Measurements from ENCODE around the gene BAD.
A peak's percentile ranks its signal among the peaks of the same experiment; 100 is the strongest.
"Not testable (repeated sequence)": the region's sequence is repeated elsewhere in the genome, so short reads cannot be mapped to it uniquely, and the experiment has no call there.

Gene BAD

DNA sequence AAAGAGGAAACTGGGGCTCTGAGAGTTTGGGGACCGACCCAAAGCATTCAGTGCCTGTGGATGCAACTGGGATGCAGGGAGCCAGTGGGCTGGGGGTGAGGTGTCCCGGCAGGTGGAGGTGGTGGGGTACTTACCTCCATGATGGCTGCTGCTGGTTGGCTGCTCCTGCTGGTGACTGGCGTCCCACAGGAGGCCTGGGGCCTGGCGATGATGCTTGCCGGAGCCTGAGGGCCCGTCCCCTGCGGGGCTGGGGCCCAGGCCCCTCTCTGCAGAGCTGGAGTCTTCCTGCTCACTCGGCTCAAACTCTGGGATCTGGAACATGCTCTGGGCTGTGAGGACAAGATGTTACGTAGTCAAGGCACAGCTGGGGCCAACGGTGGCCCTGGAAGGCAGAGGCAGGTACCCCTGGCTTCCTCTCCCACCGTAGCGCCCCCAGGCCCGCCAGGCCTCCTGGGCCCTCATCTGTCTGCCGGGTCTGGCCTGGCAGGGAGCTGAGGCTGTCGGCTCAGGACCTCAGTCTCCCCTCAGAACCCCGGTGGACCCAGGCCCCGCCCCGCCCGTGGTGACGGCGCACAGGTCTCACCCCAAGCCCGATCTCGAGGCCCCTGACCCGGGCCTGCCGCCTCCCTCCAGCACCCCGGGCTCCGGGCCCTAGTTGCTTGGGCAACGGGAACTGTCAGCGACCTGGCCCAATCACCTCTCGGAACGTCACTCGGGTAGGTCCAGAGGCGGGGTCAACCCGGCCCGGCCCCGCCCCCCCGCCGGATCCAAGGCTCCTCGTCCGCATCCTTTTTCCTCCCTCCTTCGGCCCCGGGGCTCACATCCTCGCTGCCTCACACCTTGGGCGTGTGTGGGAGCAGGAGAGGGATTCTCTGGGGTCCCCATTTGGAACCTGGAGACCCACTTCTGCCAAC, at the start of gene BAD:
Gene BAD, minus strand, starts transcription at position 618 of the 914 bp plus-strand sequence. Its CDS starts 297 bp downstream, at position 321.
- no peaks in the 10 kb centered on the region for H3K9me3 Mint-ChIP-seq
- no peaks in the 10 kb centered on the region for H3K27me3 Mint-ChIP-seq
- peaks cover 20% of the 10 kb centered on the region for H3K4me1 Mint-ChIP-seq (ENCODE audit: low read depth)
- H3K27ac Mint-ChIP-seq, result peak within 1 kb of the TSS; percentile 89
- peak within 1 kb of the TSS; percentile 85 for H3K4me3 Mint-ChIP-seq
- H3K36me3 Mint-ChIP-seq (ENCODE audit: low read depth), result no peaks in the 10 kb centered on the region

DNA sequence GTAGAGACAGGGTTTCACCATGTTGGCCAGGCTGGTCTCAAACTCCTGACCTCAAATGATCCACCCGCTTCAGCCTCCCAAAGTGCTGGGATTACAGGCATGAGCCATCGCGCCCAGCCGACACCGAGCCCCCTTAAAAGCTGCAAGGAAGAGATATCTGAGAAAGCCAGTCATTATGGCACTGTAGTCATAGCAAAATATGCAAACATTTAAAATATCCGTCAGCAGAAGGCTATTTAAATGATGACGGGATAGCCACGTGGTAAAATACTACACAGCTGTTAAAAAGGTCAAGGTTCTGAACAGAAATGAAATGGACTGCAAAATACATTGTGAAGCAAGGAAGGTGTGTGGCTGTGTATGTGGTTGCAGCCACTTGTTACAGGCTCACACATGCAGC, 49.1 kb upstream of the BAD start:
- Mint-ChIP-seq H3K27ac (no peak overlapping the region), H3K4me3 (no peak overlapping the region), H3K27me3 (no peaks in the 10 kb centered on the region), H3K36me3 (ENCODE audit: low read depth) (peaks cover 12% of the 10 kb centered on the region), H3K9me3 (no peaks in the 10 kb centered on the region), H3K4me1 (ENCODE audit: low read depth) (peaks cover 37% of the 10 kb centered on the region)

DNA sequence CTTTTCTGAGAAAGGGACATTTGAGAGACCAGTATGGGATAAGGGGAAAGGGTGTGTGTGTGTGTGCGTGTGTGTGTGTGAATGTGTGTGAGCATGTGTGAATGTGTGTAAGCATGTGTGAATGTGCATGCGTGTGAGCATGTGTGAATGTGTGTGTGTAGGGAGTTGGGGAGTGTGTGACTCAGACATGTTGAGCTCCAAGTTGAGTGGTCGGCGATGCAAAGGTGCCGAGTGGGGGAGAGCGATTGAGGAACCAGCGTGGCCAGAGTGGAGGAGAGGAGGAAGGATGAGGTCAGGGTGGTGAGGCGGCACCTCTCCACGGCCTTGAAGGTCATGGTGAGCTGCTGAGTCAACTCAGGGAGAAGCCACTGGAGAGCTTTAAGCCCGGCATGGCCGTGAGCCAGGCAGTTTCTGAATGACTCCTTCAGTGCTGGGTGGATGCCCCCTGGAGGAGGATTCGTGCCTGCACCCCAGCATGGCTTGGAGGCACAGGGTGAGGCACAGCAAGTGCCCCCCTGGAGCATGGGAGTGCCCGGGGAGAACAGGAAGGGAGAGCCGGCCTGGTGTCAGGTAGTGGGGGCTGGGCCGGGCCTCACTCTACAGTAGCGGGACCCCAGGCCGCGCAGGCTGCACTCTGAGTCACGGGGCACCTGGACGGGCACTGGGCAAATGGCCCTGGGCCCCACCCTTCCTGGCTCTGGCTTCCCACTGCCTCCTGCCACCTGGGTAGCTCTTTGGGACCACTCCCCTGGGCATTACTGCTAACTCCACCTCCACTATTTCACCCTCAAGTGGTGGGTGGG, 47.3 kb upstream of the BAD start:
- Mint-ChIP-seq H3K9me3 (no peaks in the 10 kb centered on the region), H3K27me3 (no peaks in the 10 kb centered on the region), H3K27ac (peak overlapping the region; percentile 85), H3K36me3 (ENCODE audit: low read depth) (no peaks in the 10 kb centered on the region), H3K4me1 (ENCODE audit: low read depth) (peaks cover 30% of the 10 kb centered on the region), H3K4me3 (peak overlapping the region; percentile 32)

DNA sequence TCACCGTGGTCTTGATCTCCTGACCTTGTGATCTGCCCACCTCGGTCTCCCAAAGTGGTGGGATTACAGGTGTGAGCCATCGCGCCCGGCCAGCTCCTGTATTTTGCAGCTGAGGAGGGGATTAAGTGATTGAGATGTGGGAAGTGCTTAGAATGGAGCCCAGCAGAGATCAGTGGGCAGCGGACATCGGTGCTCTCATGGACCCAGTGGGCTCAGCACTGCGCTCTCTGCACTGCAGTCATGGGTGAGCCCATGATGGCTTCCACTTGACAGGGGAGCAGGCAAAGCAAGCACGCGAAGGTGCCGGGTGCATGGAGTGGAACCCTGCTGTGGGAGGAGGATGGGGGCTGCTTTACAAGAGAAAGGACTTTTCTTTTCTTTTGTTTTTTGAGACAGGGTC, 46.4 kb upstream of the BAD start:
- Mint-ChIP-seq H3K27ac (no peak overlapping the region), H3K27me3 (no peaks in the 10 kb centered on the region), H3K9me3 (no peaks in the 10 kb centered on the region), H3K4me1 (ENCODE audit: low read depth) (peaks cover 30% of the 10 kb centered on the region), H3K4me3 (no peak overlapping the region), H3K36me3 (ENCODE audit: low read depth) (no peaks in the 10 kb centered on the region)

DNA sequence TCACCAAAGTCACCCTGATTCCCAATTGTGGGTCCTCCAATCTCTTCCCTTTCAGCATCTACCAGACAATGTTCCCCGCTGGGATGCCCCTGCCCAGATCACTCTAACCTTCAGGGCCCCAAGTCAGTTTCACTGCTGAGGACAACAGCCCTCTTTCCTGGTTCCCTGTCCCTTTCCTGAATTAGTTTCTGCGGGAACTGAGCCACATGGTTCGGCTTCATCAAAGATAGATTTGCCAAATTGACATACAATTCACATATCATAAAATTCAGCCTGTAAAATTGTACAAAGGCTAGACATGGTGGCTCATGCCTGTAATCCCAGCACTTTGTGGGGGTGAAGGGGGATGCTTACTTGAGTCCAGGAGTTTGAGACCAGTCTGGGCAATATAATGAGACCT, 43.5 kb upstream of the BAD start:
- no peaks in the 10 kb centered on the region for H3K27me3 Mint-ChIP-seq
- H3K27ac Mint-ChIP-seq, result no peak overlapping the region
- H3K4me1 Mint-ChIP-seq (ENCODE audit: low read depth), result peaks cover 11% of the 10 kb centered on the region
- no peaks in the 10 kb centered on the region for H3K36me3 Mint-ChIP-seq (ENCODE audit: low read depth)
- H3K4me3 Mint-ChIP-seq, result no peak overlapping the region
- H3K9me3 Mint-ChIP-seq, result no peaks in the 10 kb centered on the region

DNA sequence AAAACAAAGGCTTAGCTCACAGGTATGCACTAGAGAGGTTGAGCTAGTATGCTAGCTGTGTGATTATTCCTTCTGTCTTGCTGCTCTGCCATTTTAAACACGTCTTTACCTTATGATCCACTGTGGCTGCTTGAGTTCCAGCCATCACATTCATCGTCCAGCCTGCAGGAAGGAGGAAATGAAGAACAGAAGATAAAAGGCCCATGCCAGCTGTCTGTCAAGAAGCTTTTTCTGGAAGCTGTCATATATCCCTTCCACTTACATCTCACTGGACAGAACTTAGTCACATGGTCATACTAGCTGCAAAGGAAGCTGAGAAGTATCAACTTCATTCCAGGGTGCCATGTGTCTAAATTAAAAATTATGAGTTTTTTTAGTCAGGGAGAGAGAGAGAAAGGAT, 42.9 kb upstream of the BAD start:
- no peaks in the 10 kb centered on the region for H3K36me3 Mint-ChIP-seq (ENCODE audit: low read depth)
- H3K4me3 Mint-ChIP-seq, result no peak overlapping the region
- H3K27ac Mint-ChIP-seq, result no peak overlapping the region
- no peaks in the 10 kb centered on the region for H3K9me3 Mint-ChIP-seq
- H3K4me1 Mint-ChIP-seq (ENCODE audit: low read depth), result peaks cover 11% of the 10 kb centered on the region
- H3K27me3 Mint-ChIP-seq, result no peaks in the 10 kb centered on the region

DNA sequence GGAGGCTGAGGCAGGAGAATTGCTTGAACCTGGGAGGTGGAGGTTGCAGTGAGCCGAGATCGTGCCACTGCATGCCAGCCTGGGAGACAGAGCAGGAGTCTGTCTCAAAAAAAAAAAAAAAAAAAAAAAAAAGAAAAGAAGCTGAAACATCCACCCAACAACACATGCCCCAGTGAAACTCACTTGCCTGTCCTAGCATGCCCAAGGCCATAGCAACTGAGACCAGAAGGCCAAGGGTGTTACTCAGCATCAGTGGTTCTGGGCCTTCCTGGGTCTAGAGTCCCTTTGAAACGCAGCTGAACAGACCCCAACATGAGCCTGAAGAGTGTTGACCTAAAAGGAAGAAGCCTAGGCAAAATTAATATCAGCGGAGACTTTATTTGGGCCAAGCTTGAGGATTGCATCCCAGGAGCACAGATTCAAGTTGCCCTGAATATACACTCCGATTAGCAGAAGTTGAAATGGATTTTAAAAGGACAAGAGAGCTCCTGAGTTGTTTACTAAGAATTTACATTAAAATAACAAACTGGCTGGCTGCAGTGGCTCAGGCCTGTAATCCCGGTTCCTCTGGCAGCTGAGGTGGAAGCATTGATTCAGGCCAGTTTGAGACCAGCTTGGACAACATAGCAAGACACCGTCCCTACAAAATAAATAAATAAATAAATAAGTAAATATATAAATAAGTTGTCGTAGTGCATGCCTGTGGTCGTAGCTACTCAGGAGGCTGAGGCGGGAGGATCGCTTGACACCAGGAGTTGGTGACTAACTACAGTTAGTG, 40.4 kb upstream of the BAD start:
- Mint-ChIP-seq H3K9me3 (no peaks in the 10 kb centered on the region), H3K4me3 (no peak overlapping the region), H3K36me3 (ENCODE audit: low read depth) (peaks cover 17% of the 10 kb centered on the region), H3K4me1 (ENCODE audit: low read depth) (peaks cover 6% of the 10 kb centered on the region), H3K27me3 (no peaks in the 10 kb centered on the region), H3K27ac (no peak overlapping the region)

DNA sequence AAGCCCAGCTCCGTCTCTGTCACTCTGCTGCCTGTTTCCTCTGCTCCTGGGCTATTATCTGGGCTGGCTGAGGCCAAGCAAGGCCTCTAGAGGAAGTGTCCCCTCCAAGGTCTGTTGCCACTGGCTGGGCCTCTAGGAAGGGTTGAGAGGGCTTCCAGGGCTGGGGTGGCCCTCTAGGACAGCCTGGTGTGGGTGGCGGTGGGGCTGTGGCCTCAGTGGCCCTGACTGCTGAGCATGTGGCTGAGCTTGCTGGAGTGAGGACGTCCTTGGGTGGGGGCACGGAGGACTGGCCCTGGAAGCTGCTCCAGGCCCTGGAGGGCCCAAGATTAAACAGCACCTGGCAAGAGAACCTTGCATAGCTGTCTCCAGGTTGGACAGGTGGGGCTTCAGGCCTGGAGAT, 39.5 kb upstream of the BAD start:
- H3K27ac Mint-ChIP-seq, H3K27me3 Mint-ChIP-seq, H3K9me3 Mint-ChIP-seq, H3K4me3 Mint-ChIP-seq: not testable (repeated sequence)
- H3K4me1 Mint-ChIP-seq (ENCODE audit: low read depth), result peaks cover 15% of the 10 kb centered on the region
- H3K36me3 Mint-ChIP-seq (ENCODE audit: low read depth), result peaks cover 17% of the 10 kb centered on the region

DNA sequence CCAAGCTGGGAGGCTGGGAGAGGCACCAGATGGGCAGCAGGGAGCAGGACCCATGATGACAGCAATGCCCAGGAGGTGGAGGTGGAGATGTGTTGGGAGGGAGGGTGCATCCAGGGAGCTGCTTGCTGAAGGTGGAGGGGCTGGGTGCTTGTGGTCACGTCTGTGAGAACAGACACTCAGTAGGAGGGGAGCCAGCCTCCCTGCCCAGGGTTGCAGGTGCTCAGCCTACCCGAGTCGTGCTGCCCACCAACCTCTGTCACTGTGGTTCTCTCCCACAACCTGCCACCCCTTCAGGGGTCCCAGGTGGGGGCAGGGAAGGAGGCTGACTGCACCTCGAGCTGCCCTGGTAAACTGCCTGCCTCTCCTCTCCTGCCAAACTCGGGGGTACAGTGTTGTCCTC, 38.9 kb upstream of the BAD start:
- Mint-ChIP-seq H3K27me3 (no peaks in the 10 kb centered on the region), H3K36me3 (ENCODE audit: low read depth) (peaks cover 17% of the 10 kb centered on the region), H3K27ac (no peak overlapping the region), H3K9me3 (no peaks in the 10 kb centered on the region), H3K4me1 (ENCODE audit: low read depth) (peaks cover 18% of the 10 kb centered on the region), H3K4me3 (no peak overlapping the region)

DNA sequence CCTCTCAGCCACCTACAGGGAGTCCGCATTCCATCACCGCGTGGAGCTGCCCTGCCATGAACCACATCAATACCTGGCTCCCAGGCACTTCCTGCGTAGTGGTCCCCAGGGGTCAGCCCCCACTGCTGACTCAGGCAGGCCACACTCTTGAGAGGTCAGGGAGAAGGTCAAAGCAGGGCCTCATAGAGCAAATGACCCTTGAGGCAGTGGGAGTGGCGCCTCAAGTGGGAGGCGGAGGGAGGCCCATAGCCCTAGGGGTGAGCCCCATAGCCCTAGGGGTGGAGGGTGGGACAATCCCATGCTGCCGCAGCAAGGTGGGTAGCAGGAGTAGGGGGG, 38.4 kb upstream of the BAD start:
- H3K36me3 Mint-ChIP-seq (ENCODE audit: low read depth), result peaks cover 17% of the 10 kb centered on the region
- H3K9me3 Mint-ChIP-seq, result no peaks in the 10 kb centered on the region
- no peak overlapping the region for H3K4me3 Mint-ChIP-seq
- no peaks in the 10 kb centered on the region for H3K27me3 Mint-ChIP-seq
- H3K27ac Mint-ChIP-seq, result no peak overlapping the region
- peaks cover 18% of the 10 kb centered on the region for H3K4me1 Mint-ChIP-seq (ENCODE audit: low read depth)

DNA sequence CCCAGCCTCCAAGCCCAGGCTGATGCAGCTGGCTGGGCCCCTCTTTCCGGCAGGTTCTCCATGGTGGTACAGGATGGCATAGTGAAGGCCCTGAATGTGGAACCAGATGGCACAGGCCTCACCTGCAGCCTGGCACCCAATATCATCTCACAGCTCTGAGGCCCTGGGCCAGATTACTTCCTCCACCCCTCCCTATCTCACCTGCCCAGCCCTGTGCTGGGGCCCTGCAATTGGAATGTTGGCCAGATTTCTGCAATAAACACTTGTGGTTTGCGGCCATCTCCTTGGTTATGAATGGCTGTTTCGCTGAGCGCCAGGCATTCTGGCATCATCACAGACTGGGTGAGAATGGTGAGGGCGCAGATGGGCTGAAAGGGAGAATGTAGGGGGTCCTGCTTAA, 37.1 kb upstream of the BAD start:
- H3K9me3 Mint-ChIP-seq, result no peaks in the 10 kb centered on the region
- peaks cover 27% of the 10 kb centered on the region for H3K4me1 Mint-ChIP-seq (ENCODE audit: low read depth)
- H3K4me3 Mint-ChIP-seq, result no peak overlapping the region
- H3K36me3 Mint-ChIP-seq (ENCODE audit: low read depth), result peaks cover 24% of the 10 kb centered on the region
- H3K27me3 Mint-ChIP-seq, result no peaks in the 10 kb centered on the region
- H3K27ac Mint-ChIP-seq, result no peak overlapping the region

DNA sequence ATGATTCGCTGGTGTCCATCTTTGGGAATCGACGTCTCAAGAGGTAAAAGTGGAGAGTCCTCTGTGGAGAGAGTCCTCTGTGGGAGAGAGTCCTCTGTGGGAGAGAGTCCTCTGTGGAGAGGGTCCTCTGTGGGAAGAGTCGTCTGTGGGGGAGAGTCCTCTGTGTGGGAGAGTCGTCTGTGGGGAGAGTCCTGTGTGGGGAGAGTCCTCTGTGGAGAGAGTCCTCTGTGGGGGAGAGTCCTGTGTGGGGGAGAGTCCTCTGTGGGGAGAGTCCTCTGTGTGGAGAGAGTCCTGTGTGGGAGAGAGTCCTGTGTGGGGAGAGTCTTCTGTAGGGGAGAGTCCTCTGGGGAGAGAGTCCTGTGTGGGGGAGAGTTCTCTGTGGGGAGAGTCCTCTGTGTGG, 36.6 kb upstream of the BAD start:
- Mint-ChIP-seq H3K27me3 (no peaks in the 10 kb centered on the region), H3K36me3 (ENCODE audit: low read depth) (peaks cover 28% of the 10 kb centered on the region), H3K4me3 (no peak overlapping the region), H3K9me3 (no peaks in the 10 kb centered on the region), H3K4me1 (ENCODE audit: low read depth) (peaks cover 31% of the 10 kb centered on the region), H3K27ac (no peak overlapping the region)

DNA sequence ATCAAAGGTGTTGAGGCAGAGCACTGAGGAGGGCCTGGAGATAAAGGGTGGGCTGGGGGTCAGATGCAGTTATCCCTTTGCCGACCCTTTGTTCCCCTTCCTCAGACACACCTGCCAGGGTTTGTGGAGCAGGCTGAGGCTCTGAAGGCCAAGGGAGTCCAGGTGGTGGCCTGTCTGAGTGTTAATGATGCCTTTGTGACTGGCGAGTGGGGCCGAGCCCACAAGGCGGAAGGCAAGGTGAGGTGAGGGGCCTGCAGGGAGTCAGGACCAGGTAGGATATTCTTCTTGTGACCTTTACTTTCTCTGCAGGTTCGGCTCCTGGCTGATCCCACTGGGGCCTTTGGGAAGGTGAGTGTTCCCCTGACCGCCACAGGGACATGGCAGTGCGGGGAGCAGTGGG, 36.1 kb upstream of the BAD start:
- Mint-ChIP-seq H3K27me3 (no peaks in the 10 kb centered on the region), H3K36me3 (ENCODE audit: low read depth) (peaks cover 28% of the 10 kb centered on the region), H3K4me3 (no peak overlapping the region)

DNA sequence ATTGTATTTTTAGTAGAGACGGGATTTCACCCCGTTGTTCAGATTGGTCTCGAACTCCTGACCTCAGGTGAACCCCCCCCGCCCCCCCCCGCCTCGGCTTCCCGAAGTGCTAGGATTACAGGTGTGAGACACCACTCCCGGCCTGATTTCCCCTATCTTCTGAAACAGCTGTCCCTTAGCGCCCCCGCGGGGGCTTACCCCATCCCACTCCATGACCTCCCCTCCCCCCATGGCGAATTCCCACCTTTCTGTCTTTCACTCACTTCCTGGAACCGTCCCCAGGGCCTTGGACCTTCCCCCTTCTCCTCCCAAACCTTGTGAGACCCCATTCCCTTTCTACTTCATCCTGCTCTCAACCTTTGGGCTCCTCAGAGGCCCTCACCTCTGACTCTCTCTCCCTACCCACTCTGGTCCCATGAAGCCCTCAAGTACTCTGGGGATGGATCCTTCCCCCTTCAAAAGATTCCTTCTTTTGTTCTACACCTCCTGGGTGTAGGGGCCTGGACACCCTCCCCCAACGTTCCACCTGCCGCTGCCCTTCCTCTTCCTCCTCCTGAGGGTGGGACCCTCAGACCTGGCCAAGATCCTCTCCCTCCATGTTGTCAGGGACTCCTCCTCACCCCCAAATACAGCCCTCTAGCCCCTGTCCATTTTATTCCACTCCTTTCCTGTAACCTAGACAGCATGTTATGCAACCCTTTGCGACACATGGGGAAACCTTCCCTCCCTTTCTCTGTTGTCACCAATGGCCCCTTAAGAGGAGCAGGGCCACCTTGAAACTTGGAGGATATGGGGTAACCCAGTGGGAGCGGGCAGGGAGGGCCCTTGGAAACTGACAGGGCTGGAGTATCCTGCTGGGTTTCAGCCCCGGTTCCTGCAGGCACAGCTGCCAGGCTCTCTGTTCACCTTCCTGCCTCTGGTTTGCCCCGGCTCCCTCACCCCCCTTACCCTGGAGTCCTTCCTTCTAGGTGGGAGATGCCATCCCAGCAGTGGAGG, 34.6 kb upstream of the BAD start:
- Mint-ChIP-seq H3K9me3 (no peaks in the 10 kb centered on the region), H3K4me3 (peak overlapping the region; percentile 98), H3K4me1 (ENCODE audit: low read depth) (peaks cover 36% of the 10 kb centered on the region), H3K36me3 (ENCODE audit: low read depth) (peaks cover 33% of the 10 kb centered on the region), H3K27ac (peak overlapping the region; percentile 99), H3K27me3 (no peaks in the 10 kb centered on the region)

More for the DNA sequence above, 36.1 kb upstream of the BAD start:
- H3K9me3 Mint-ChIP-seq, result no peaks in the 10 kb centered on the region
- H3K27ac Mint-ChIP-seq, result no peak overlapping the region
- H3K4me1 Mint-ChIP-seq (ENCODE audit: low read depth), result peaks cover 31% of the 10 kb centered on the region

Measured in stimulated activated naive CD8-positive, alpha-beta T cell treated with anti-CD3 and anti-CD28 coated beads, Interleukin-15, Interleukin-2, amounts not matched to agents 100 ng/mL and 50 ng/mL, for 24 hours (primary cell).